ENCODE measurements around the gene LOX.

DNA sequence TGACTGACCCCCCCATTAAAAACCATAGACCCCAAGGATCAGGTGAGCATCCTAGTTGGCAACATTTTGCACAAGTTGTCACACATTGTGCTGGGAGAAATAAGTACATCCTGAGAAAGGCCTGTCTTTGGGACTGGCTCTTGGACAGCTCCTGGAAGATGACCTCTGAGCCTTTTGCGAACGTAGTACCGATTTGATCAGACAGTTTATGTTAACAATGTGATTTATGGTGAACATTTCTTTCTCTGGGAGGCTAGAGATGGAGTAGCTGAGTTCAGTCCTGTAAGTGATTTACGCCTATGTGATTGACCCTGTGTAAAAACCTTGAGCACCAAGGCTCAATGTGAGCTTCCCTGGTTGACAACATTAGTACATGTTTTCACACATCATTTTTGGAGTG, 41.7 kb downstream of the LOX start:
- TF ChIP-seq, protein P1, sequence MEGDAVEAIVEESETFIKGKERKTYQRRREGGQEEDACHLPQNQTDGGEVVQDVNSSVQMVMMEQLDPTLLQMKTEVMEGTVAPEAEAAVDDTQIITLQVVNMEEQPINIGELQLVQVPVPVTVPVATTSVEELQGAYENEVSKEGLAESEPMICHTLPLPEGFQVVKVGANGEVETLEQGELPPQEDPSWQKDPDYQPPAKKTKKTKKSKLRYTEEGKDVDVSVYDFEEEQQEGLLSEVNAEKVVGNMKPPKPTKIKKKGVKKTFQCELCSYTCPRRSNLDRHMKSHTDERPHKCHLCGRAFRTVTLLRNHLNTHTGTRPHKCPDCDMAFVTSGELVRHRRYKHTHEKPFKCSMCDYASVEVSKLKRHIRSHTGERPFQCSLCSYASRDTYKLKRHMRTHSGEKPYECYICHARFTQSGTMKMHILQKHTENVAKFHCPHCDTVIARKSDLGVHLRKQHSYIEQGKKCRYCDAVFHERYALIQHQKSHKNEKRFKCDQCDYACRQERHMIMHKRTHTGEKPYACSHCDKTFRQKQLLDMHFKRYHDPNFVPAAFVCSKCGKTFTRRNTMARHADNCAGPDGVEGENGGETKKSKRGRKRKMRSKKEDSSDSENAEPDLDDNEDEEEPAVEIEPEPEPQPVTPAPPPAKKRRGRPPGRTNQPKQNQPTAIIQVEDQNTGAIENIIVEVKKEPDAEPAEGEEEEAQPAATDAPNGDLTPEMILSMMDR (conservative IDR thresholded peaks at IDR 0.05; ENCODE audit: low read depth, low read length): no peak
- TF ChIP-seq EZH2 (IDR thresholded peaks at IDR 0.05; ENCODE audit: borderline replicate concordance, low read depth, low read length, poor library complexity, severe bottlenecking): no peak

Data from A673 (cell line).